ENCODE results near the gene DNAJC10. TPM values are rescaled to one million over a fixed set of nuclear protein-coding genes. Genes with fewer than 3 reads are reported as not detected.

DNAJC10 gene
- total and polyA plus RNA-seq, 2 donors (not counting 3 experiments of a cell fraction or from before 2014, with no cell fraction given): 45.1 to 201 TPM

DNA sequence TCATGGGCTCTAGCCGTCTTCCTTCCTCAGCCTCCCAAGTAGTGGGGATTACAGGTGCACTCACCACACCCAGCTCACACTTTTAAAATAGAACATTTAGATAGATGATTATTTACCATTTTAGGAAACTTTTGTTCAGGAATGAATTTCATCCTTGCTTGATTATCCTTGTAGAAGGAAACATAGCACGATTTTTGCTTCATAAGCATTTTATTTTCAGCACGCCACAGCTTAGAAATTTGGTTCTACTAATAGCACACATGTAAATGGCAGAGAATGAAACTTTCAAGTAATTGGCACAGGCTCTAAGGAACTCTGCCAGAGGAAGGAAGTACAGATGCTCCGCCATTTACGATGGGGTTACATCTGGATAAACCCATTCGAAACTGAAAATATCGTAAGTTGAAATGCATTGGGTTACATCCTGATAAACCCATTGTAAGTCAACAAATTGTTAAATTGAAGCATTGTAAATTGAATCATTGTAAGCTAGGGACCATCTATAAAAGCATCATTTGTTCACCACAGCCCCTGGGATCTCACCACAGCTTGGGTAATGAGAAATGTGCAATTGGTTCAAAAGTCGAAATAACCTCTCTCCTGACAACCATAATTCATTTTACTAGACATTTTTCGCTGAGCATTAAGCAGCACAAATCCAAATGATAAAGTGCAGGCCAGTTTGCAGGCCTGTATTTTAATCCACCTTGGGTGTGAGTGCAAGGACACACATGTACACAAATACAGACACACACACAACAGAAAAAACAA is 117.2 kb downstream of the DNAJC10 start:
- no peak overlapping the region for H2AFZ ChIP-seq (ENCODE audit: low read depth, low read length)
- dilution Hi-C loops (cut with MboI; ENCODE audit: extremely low pct_ligation_motif_present, low sequenced_read_pairs) (no loop called here), intact Hi-C loops (cut with micrococcal nuclease) (no loop called here)
- H3K4me1 ChIP-seq (ENCODE audit: control insufficient read depth, extremely low read depth, insufficient read depth, low read length): no peaks in the 10 kb centered on the region
- H3K79me2 ChIP-seq (ENCODE audit: control insufficient read depth, insufficient read depth, low read length): no peaks in the 10 kb centered on the region
- CTCF ChIA-PET: interaction anchor here (1.3 kb wide), 1 partner anchor 26 kb away, joined by 3 read pairs; no protein-coding TSS in a partner anchor
- H3K9me1 ChIP-seq (replicated peaks; ENCODE audit: control insufficient read depth, extremely low read depth, insufficient read depth, low read length): no peaks in the 10 kb centered on the region
- H3K9ac ChIP-seq (replicated peaks; ENCODE audit: extremely low read depth, insufficient read depth, low read length): no peak overlapping the region
- TF ChIP-seq GATA2 (IDR thresholded peaks at IDR 0.05; ENCODE audit: insufficient read depth, insufficient read length, low read depth, low read length) (no peak), JUN (IDR thresholded peaks at IDR 0.05; ENCODE audit: borderline replicate concordance, insufficient read depth, insufficient read length, low read depth) (no peak), FOS (IDR thresholded peaks at IDR 0.05; ENCODE audit: borderline replicate concordance, insufficient read depth, low read length) (no peak), POLR2AphosphoS5 (IDR thresholded peaks at IDR 0.05; ENCODE audit: insufficient read depth, low read depth, low read length) (no peak), EZH2 (IDR thresholded peaks at IDR 0.05; ENCODE audit: borderline replicate concordance, low read depth, low read length, severe bottlenecking) (no peak), MAX (IDR thresholded peaks at IDR 0.05; ENCODE audit: insufficient read depth, insufficient read length) (no peak), MYC (IDR thresholded peaks at IDR 0.05; ENCODE audit: low read depth, low read length) (no peak), POLR2A (IDR thresholded peaks at IDR 0.05; ENCODE audit: low read depth, low read length) (no peak)
- TF ChIP-seq, protein P1, sequence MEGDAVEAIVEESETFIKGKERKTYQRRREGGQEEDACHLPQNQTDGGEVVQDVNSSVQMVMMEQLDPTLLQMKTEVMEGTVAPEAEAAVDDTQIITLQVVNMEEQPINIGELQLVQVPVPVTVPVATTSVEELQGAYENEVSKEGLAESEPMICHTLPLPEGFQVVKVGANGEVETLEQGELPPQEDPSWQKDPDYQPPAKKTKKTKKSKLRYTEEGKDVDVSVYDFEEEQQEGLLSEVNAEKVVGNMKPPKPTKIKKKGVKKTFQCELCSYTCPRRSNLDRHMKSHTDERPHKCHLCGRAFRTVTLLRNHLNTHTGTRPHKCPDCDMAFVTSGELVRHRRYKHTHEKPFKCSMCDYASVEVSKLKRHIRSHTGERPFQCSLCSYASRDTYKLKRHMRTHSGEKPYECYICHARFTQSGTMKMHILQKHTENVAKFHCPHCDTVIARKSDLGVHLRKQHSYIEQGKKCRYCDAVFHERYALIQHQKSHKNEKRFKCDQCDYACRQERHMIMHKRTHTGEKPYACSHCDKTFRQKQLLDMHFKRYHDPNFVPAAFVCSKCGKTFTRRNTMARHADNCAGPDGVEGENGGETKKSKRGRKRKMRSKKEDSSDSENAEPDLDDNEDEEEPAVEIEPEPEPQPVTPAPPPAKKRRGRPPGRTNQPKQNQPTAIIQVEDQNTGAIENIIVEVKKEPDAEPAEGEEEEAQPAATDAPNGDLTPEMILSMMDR (IDR thresholded peaks at IDR 0.05; ENCODE audit: extremely low read depth in 1 of 2, insufficient read depth in 1 of 2, low read depth in 1 of 2, low read length in 2 of 2): no peak
- peaks cover 12 to 16% of the 10 kb centered on the region in 2 experiments for H3K27me3 ChIP-seq (ENCODE audit: control insufficient read depth in 2 of 2, insufficient read depth in 2 of 2, low read length in 2 of 2)
- DNase-seq (ENCODE audit: low read depth, low spot score) (no peak), FAIRE-seq (no peak)
- no peak overlapping the region for H3K4me2 ChIP-seq (ENCODE audit: insufficient read depth, low read length)
- H3K4me3 ChIP-seq (replicated peaks in 1 of 3; ENCODE audit: insufficient read depth in 1 of 3, low read depth in 1 of 3, low read length in 3 of 3): no peak overlapping the region
- no peaks in the 10 kb centered on the region for H3K36me3 ChIP-seq (ENCODE audit: control insufficient read depth in 2 of 2, extremely low read depth in 1 of 2, insufficient read depth in 2 of 2, low read length in 2 of 2)
- POLR2A ChIA-PET: no interaction called here
- no peaks in the 10 kb centered on the region for H4K20me1 ChIP-seq (replicated peaks; ENCODE audit: control insufficient read depth, extremely low read depth, insufficient read depth, low read length)
- no peaks in the 10 kb centered on the region for H3K9me3 ChIP-seq (replicated peaks; ENCODE audit: control insufficient read depth, insufficient read depth, low read length)
- H3K27ac ChIP-seq (ENCODE audit: insufficient read depth, low read depth, low read length): no peak overlapping the region
- BruUV-seq (replicated peaks): no TSS peak
